Mononuclear cell (primary cell): ENCODE measurements around the gene THRAP3. TPM values are rescaled to one million over a fixed set of nuclear protein-coding genes. Genes with fewer than 3 reads are reported as not detected.
"Not testable (repeated sequence)": the region's sequence is repeated elsewhere in the genome, so short reads cannot be mapped to it uniquely, and the experiment has no call there.

Experiments used
- H3K27me3 ChIP-seq: 2 replicates; pipeline ENCODE4 v1.6.0; 2011; ENCODE audit warnings: low read length, control low read depth; ENCODE audit not compliant: insufficient read depth
- H3K4me1 ChIP-seq: 2 replicates; pipeline ENCODE4 v1.5.1; 2011; ENCODE audit warnings: mild to moderate bottlenecking, low read length, control low read depth; ENCODE audit not compliant: insufficient read depth
- H3K4me3 ChIP-seq: 2 replicates; pipeline ENCODE4 v1.5.1; 2011; ENCODE audit warnings: mild to moderate bottlenecking, low read length, moderate library complexity
- H3K9me3 ChIP-seq: 2 replicates; pipeline ENCODE4 v1.5.1; 2011; ENCODE audit warnings: low read depth, mild to moderate bottlenecking, control low read depth, low read length
- total RNA-seq: library from RNA; depleted of rRNA; stranded (reverse); fragments of >200 nt; gene quantifications from one replicate; pipeline ENCODE4 v1.2.3, GENCODE V29; 2012

Gene THRAP3, protein sequence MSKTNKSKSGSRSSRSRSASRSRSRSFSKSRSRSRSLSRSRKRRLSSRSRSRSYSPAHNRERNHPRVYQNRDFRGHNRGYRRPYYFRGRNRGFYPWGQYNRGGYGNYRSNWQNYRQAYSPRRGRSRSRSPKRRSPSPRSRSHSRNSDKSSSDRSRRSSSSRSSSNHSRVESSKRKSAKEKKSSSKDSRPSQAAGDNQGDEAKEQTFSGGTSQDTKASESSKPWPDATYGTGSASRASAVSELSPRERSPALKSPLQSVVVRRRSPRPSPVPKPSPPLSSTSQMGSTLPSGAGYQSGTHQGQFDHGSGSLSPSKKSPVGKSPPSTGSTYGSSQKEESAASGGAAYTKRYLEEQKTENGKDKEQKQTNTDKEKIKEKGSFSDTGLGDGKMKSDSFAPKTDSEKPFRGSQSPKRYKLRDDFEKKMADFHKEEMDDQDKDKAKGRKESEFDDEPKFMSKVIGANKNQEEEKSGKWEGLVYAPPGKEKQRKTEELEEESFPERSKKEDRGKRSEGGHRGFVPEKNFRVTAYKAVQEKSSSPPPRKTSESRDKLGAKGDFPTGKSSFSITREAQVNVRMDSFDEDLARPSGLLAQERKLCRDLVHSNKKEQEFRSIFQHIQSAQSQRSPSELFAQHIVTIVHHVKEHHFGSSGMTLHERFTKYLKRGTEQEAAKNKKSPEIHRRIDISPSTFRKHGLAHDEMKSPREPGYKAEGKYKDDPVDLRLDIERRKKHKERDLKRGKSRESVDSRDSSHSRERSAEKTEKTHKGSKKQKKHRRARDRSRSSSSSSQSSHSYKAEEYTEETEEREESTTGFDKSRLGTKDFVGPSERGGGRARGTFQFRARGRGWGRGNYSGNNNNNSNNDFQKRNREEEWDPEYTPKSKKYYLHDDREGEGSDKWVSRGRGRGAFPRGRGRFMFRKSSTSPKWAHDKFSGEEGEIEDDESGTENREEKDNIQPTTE
- 82.9 TPM for total RNA-seq

DNA sequence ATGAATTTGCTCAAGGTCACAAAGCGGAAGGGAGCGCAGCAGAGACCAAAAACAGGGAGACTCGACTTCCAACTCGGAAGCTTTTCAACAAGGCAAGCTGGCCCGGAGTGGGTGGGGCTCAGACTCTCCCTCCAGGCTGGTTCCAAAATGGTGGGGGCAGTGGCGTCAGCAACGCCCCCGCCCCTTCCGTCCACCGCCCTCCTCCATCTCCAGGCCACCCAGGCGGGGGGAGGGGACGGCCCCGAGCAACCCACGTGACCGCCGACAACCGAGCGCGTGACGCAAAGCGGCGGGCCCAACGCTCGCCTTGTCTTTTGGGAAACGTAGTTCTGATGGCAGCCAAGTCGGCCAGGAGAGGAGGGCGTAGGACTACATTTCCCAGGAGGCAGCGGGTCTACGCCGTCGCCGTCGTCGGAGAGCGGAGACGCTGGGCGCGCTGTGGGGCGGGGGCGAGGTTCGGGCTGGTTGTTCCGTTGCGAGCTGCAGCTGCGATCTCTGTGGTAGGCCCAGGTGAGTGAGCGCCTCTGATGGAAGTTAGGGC lies at the start of gene THRAP3:
TSS of gene THRAP3 (plus strand) at position 448 of the 541 bp plus-strand sequence. CDS start 58,121 bp downstream, outside the sequence.
- peak within 1 kb of the TSS; percentile 86 for H3K4me3 ChIP-seq

DNA sequence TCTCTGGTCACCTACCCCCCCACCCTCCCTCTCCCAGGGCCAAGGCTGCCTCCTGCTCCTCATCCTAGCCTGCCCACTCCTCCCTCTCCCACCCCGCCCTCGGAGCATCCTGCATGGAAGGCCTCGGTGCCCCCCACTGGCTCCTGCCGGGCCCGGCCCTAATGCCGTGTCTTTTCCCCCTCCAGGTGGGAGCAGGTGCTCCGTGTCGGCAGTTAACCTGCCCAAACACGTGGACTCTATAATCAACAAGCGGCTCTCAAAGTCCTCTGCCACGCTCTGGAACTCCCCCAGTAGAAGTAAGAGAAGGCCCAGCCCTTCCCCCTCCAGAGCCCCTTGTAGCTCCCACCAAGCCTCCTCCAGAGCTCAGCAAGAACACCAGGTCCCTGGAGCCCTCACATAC lies 49.5 kb upstream of the THRAP3 start:
- no peaks in the 10 kb centered on the region for H3K27me3 ChIP-seq
- peaks cover under 1% of the 10 kb centered on the region for H3K4me1 ChIP-seq
- H3K9me3 ChIP-seq, result no peaks in the 10 kb centered on the region
- H3K4me3 ChIP-seq, result no peak overlapping the region

More for the DNA sequence above, at the start of gene THRAP3:
- H3K4me1 ChIP-seq, result peaks cover 36% of the 10 kb centered on the region
- no peaks in the 10 kb centered on the region for H3K27me3 ChIP-seq
- H3K9me3 ChIP-seq, result no peaks in the 10 kb centered on the region

DNA sequence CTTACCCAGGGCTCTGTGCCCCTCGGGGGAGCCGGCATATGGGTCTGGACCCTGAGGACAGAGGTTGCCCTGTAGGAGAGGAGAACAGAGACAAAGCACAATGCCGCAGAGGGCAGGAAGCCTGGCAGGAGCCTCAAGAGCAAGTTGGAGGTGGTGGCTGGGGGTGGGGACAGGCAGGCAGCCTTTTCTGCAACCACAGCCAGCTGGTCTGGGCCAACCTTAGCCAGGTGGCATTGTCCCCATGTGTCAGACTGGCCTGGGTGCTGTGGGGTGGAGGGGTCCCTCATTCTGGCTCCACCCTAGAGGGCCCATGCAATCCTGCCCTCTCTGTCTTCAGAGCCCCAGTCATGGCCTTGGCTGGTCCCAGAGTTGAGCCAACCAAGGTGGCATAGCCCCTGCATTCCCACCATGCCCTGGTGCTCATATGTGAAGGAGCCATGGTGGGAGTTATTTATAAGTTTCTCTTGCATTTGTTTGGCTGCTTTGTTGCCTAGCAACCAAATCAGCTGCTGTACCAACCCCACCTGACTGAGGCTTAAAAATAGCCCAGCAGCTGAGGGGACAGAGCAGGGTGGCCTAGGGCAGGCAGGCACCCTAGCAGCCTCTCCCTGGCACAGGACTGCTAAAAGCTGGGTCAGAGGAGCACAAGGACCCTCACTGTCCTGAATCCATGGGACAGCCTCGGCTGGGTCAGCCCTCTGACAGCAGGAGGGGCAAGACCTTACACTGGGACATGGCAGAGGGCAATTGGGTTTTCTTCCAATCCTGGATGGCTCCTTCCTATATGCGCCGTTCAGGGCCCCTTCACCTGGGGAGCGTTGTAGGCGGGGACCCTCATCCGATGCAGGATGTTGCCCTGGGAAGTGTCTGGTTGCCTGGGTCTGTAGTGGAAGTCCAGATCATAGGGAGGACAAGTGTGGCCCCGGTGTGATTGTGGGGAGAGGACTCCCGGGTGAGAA lies 48.8 kb upstream of the THRAP3 start:
- Histone ChIP-seq H3K27me3 (no peaks in the 10 kb centered on the region), H3K4me3 (no peak overlapping the region)

DNA sequence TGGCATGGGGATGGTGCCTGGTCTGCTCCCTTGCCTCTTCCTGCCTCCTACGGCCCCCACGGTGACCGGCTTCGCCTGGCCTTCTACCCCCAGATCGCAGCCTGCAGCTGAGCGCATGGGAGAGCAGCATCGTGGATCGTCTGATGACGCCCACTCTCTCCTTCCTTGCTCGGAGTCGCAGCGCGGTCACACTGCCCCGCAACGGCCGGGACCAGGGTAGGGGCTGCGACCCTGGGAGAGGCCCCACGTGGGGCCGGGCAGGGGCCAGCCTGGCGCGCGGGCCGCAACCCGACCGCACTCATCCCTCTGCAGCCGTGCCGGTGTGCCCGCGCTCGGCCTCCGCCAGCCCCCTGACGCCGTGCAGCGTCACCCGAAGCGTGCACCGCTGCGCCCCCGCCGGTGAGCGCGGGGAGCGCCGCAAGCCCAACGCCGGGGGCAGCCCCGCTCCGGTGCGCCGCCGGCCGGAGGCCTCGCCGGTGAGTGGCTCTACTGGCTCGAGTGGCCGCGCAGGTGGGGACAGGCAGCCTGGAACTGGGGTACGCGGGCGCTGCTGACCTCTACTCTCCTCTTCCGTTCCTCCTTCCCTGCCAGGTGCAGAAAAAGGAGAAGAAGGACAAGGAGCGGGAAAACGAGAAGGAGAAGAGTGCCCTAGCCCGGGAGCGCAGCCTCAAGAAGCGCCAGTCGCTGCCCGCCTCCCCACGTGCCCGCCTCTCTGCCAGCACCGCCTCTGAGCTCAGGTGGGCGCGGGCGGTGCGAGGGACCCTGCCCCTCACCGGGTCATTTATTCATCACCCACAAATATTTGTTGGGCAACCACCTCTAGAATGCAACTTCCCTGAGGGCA lies 47.9 kb upstream of the THRAP3 start:
- H3K4me1 ChIP-seq, result no peaks in the 10 kb centered on the region
- no peaks in the 10 kb centered on the region for H3K27me3 ChIP-seq
- no peak overlapping the region for H3K4me3 ChIP-seq
- H3K9me3 ChIP-seq, result no peaks in the 10 kb centered on the region

More for the DNA sequence above, 48.8 kb upstream of the THRAP3 start:
- H3K9me3 ChIP-seq, result no peaks in the 10 kb centered on the region
- no peaks in the 10 kb centered on the region for H3K4me1 ChIP-seq

DNA sequence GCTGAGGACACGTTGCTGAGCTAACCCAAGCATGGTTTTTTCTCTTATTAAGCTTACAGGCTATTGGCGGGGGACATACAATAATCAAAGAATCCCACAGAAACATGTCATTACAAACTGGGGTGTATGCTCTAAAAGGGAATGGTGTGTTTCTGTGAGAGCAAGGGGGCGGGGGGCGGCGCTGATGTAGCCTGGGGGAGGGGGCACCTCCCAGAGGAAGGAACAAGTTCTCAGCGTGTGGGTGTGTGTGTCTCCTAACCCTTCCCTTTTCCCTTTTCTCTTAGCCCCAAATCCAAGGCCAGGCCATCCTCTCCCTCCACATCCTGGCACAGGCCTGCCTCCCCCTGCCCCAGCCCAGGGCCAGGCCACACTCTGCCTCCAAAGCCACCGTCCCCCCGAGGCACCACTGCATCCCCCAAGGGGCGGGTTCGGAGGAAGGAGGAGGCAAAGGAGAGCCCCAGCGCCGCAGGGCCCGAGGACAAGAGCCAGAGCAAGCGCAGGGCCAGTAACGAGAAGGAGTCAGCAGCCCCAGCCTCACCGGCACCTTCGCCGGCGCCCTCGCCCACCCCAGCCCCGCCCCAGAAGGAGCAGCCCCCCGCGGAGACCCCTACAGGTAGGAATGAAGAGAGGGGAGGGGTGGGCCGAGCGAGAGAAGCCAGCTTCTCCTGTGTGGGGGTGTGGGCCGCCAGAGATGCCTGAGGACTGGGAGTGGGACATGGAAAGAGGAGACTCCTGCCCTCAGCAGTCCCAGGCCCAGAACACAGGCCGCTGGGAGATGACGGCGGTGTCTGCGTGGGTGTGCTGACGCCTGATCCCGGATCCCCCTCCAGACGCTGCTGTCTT lies 46.4 kb upstream of the THRAP3 start:
- H3K4me1 ChIP-seq, result no peaks in the 10 kb centered on the region
- no peaks in the 10 kb centered on the region for H3K9me3 ChIP-seq
- H3K27me3 ChIP-seq, result no peaks in the 10 kb centered on the region
- no peak overlapping the region for H3K4me3 ChIP-seq

DNA sequence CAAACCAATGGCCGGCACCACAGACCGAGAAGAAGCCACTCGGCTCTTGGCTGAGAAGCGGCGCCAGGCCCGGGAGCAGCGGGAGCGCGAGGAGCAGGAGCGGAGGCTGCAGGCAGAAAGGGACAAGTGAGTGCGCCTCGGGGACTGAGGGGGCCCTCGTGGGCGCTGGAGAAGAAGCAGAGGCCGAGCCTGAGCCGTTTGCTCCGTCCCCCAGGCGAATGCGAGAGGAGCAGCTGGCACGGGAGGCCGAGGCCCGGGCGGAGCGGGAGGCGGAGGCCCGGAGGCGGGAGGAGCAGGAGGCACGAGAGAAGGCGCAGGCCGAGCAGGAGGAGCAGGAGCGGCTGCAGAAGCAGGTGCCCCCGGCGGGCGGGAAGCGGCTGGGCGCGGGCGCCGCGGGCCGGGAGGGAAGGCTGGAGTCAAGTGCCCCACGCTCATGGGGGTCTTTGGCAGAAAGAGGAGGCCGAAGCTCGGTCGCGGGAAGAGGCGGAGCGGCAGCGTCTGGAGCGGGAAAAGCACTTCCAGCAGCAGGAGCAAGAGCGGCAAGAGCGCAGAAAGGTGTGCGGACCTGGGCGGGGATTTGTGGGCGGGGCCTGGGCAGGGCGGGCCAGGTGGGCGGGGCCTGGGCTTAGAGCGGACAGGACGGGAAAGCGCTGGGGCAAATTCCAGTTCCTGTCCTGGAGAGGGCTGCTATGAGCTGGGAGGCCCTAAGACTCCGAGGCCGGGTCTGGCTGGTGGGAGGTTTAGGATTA lies 45.6 kb upstream of the THRAP3 start:
- Histone ChIP-seq H3K9me3 (no peaks in the 10 kb centered on the region), H3K27me3 (no peaks in the 10 kb centered on the region), H3K4me3 (no peak overlapping the region), H3K4me1 (no peaks in the 10 kb centered on the region)

DNA sequence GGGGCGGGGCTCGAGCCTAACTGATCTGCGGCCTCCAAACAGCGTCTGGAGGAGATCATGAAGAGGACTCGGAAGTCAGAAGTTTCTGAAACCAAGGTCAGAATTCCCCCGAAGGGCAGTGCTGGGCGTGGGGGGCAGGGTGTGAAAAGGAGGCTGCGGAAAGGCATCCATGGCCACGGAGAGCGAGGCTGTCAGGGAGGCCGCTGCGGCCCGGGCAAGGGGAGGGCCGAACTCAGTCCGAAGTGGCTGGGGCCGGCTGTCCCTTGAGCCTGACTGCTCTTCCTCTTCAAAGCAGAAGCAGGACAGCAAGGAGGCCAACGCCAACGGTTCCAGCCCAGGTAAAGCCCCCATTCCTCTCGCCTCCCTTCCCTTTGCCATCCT lies 45.0 kb upstream of the THRAP3 start:
- H3K4me1 ChIP-seq, result no peaks in the 10 kb centered on the region
- H3K4me3 ChIP-seq, result no peak overlapping the region
- no peaks in the 10 kb centered on the region for H3K9me3 ChIP-seq
- no peaks in the 10 kb centered on the region for H3K27me3 ChIP-seq

DNA sequence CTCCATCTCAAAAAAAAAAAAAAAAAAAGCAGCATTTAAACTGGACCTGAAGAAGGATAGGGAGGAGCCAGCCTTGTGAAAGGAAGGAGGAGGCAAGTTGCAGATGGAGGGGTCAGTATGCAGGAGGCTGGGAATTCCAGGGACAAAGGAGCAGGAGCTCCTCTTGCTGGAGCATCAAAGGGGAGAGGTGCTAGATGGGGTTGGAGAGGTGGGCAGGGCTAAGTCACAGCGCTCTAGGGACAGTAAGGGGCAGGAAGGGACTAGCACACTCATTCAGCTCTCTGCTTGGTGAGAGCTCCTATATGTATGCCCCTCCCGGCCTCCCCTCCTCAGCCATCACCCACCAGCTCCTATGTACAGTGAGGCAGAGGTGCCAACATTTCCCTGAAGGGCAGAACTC lies 41.5 kb upstream of the THRAP3 start:
- H3K27me3 ChIP-seq, result no peaks in the 10 kb centered on the region
- H3K4me1 ChIP-seq, result peaks cover 2% of the 10 kb centered on the region
- H3K9me3 ChIP-seq, result no peaks in the 10 kb centered on the region
- no peak overlapping the region for H3K4me3 ChIP-seq

DNA sequence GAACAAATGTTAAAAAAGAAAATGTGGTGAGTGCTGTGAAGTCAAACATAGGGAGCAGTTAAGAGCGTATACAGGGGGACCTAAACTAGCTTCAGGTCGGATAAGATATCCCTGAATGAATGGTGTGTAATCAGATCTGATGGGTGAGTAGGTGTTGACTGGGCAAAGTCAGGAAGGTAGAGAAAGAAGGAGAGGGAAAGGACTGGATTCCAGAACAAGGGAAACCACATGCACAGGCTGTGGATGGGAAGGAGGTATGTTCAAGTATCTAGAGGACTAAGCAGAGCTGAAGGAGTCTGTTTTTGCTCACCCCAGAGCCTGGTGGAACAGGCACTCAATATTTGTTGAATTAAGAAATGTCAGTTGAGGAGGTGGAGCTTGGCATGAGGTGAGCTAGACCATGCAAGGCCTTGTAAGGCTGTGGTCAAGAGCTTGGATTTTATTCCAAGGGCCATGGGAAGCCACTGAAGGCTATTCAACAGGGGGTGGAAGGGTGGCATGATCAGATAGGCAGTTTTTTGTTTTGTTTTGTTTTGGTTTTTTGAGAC lies 40.9 kb upstream of the THRAP3 start:
- Histone ChIP-seq H3K9me3 (no peaks in the 10 kb centered on the region), H3K27me3 (no peaks in the 10 kb centered on the region), H3K4me3 (no peak overlapping the region), H3K4me1 (peaks cover 5% of the 10 kb centered on the region)

DNA sequence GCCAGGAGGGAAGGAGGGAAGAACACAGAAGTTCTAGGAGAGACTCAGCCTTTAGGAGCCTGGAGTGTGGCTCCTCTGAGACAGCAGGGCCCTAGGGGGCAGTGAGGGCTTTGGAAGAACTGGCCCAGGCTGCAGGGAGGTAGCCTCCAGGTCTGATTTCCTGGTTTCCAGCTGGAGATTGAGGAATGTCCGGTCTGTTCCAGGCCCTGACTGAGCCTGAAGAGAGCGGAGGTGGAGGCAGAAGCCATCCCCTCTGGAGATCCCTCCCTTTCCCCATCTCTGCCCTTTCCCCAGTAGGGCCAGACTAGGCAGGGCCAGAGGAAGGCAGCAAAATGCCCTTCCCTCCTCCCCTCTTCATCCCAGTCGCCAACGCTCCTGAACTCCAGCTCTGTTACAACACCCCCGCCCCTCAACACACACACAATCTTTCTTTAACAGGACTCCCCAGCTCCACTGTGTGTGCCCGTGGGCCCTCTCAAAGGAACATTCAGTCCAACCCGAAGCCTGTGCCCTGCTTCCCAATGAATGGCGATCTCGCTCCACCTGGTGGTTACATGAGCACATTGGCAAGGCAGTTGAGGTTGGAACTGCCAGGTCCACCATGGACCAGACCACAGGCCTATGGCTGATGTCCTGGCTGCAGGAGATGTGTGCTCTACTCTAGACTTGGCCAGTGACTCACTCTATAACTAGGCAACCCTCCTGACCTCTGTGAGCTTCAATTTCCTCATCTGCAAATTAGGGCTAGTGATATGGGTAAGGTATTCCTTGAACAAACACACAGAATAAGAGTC lies 36.2 kb upstream of the THRAP3 start:
- Histone ChIP-seq H3K27me3 (no peaks in the 10 kb centered on the region), H3K4me1 (peaks cover 5% of the 10 kb centered on the region)

DNA sequence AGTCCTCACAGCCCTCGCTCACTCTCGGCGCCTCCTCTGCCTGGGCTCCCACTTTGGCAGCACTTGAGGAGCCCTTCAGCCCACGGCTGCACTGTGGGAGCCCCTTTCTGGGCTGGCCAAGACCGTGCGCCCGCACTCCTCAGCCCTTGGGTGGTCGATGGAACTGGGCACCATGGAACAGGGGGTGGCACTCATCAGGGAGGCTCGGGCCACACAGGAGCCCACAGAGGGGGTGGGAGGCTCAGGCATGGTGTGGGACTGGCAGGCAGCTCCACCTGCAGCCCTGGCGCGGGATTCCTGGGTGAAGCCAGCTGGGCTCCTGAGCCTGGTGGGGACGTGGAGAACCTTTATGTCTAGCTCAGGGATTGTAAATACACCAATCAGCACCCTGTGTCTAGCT lies 27.4 kb upstream of the THRAP3 start:
- H3K27me3 ChIP-seq, H3K9me3 ChIP-seq, H3K4me3 ChIP-seq, H3K4me1 ChIP-seq: not testable (repeated sequence)

More for the DNA sequence above, 36.2 kb upstream of the THRAP3 start:
- Histone ChIP-seq H3K9me3 (no peaks in the 10 kb centered on the region), H3K4me3 (no peak overlapping the region)
